Activated B cell treated with CpG ODN at 0.5 μM for 24 hours (primary cell): Measurements from ENCODE around the gene FAM83G. TPM values are rescaled to one million over a fixed set of nuclear protein-coding genes. Genes with fewer than 3 reads are reported as not detected.
"Not testable (repeated sequence)": the region's sequence is repeated elsewhere in the genome, so short reads cannot be mapped to it uniquely, and the experiment has no call there.

Source experiments
- ATAC-seq: fragments of 200-7000 bp; cut with Tn5 transposase; one replicate; pipeline ENCODE4 v1.10.0; 2021; ENCODE audit warnings: low read depth, mild to moderate bottlenecking, moderate library complexity
- CTCF ChIA-PET: fragments of 350-600 bp; sonication (Branson Sonifier 250); formaldehyde crosslinking; loops from one replicate; lab custom pipeline; 2021; ENCODE audit warnings: antibody characterized with exemption; lab: Charles Lee
- POLR2A ChIA-PET: fragments of 350-600 bp; sonication (Branson Sonifier 250); formaldehyde crosslinking; loops from one replicate; lab custom pipeline; 2021; ENCODE audit warnings: antibody characterized with exemption; lab: Charles Lee
- DNase-seq: peaks from one replicate; pipeline ENCODE4 v3.0.0; 2022
- H3K27ac Mint-ChIP-seq: one replicate; pipeline ENCODE4 v1.8.0; 2020; ENCODE audit warnings: mixed read lengths
- H3K27me3 Mint-ChIP-seq: one replicate; pipeline ENCODE4 v1.8.0; 2021; ENCODE audit warnings: mixed read lengths
- H3K36me3 Mint-ChIP-seq: one replicate; pipeline ENCODE4 v1.8.0; 2021; ENCODE audit warnings: low read depth, mixed read lengths
- H3K4me1 Mint-ChIP-seq: one replicate; pipeline ENCODE4 v1.8.0; 2021; ENCODE audit warnings: mixed read lengths
- H3K4me3 Mint-ChIP-seq: one replicate; pipeline ENCODE4 v1.8.0; 2020; ENCODE audit warnings: mild to moderate bottlenecking, mixed read lengths
- H3K9me3 Mint-ChIP-seq: one replicate; pipeline ENCODE4 v1.8.0; 2020; ENCODE audit warnings: mixed read lengths
- intact Hi-C: fragments of 100-400 bp; cut with micrococcal nuclease; formaldehyde crosslinking; loops from one replicate; pipeline ENCODE4 v1.15.1; 2024
- total RNA-seq: library from RNA; stranded (reverse); gene quantifications from 2 replicates; pipeline ENCODE4 v1.2.3, GENCODE V29; 2022

FAM83G gene
- total RNA-seq, 1 donor from 2014 or later = 13.9 TPM

GRCh38 chr17:19038007-19038406 lies 33.4 kb upstream of the FAM83G start:
- H3K27me3 Mint-ChIP-seq, H3K27ac Mint-ChIP-seq, H3K4me1 Mint-ChIP-seq, CTCF ChIA-PET, H3K36me3 Mint-ChIP-seq, DNase-seq, H3K4me3 Mint-ChIP-seq, POLR2A ChIA-PET, intact Hi-C loops, H3K9me3 Mint-ChIP-seq: not testable (repeated sequence)
- peak; percentile 7 for ATAC-seq

- H3K4me1 Mint-ChIP-seq, H3K4me3 Mint-ChIP-seq, POLR2A ChIA-PET, H3K27ac Mint-ChIP-seq, H3K9me3 Mint-ChIP-seq, H3K36me3 Mint-ChIP-seq, DNase-seq, intact Hi-C loops, CTCF ChIA-PET, ATAC-seq, H3K27me3 Mint-ChIP-seq: not testable (repeated sequence)
Observed at GRCh38 chr17:19037547-19037946, 33.0 kb upstream of the FAM83G start.

- H3K9me3 Mint-ChIP-seq, H3K27me3 Mint-ChIP-seq, H3K27ac Mint-ChIP-seq, H3K36me3 Mint-ChIP-seq, POLR2A ChIA-PET, DNase-seq, H3K4me1 Mint-ChIP-seq, H3K4me3 Mint-ChIP-seq, CTCF ChIA-PET, intact Hi-C loops: not testable (repeated sequence)
- ATAC-seq = peak; percentile 38
Observed at GRCh38 chr17:19036186-19036585, 31.6 kb upstream of the FAM83G start.

GRCh38 chr17:19032377-19032988 lies 27.9 kb upstream of the FAM83G start:
- intact Hi-C loops = not testable (repeated sequence)

GRCh38 chr17:19031729-19032128 lies 27.2 kb upstream of the FAM83G start:
- H3K27me3 Mint-ChIP-seq, H3K27ac Mint-ChIP-seq, POLR2A ChIA-PET, H3K36me3 Mint-ChIP-seq, intact Hi-C loops, H3K4me1 Mint-ChIP-seq, CTCF ChIA-PET, H3K4me3 Mint-ChIP-seq, H3K9me3 Mint-ChIP-seq: not testable (repeated sequence)
- ATAC-seq (peak; percentile 44), DNase-seq (peak; percentile 55)

More at GRCh38 chr17:19032377-19032988, 27.9 kb upstream of the FAM83G start:
- H3K27ac Mint-ChIP-seq, H3K36me3 Mint-ChIP-seq, POLR2A ChIA-PET, H3K9me3 Mint-ChIP-seq, H3K27me3 Mint-ChIP-seq, H3K4me3 Mint-ChIP-seq, H3K4me1 Mint-ChIP-seq, DNase-seq, CTCF ChIA-PET: not testable (repeated sequence)
- peak; percentile 78 for ATAC-seq

- H3K27ac Mint-ChIP-seq, intact Hi-C loops, DNase-seq, H3K4me1 Mint-ChIP-seq, H3K9me3 Mint-ChIP-seq, POLR2A ChIA-PET, H3K27me3 Mint-ChIP-seq, H3K36me3 Mint-ChIP-seq, CTCF ChIA-PET, H3K4me3 Mint-ChIP-seq, ATAC-seq: not testable (repeated sequence)
Observed at GRCh38 chr17:19030771-19031449, 26.3 kb upstream of the FAM83G start.

- H3K4me3 Mint-ChIP-seq, H3K27ac Mint-ChIP-seq, DNase-seq, POLR2A ChIA-PET, H3K27me3 Mint-ChIP-seq, ATAC-seq, H3K9me3 Mint-ChIP-seq, H3K36me3 Mint-ChIP-seq, H3K4me1 Mint-ChIP-seq, CTCF ChIA-PET, intact Hi-C loops: not testable (repeated sequence)
Observed at GRCh38 chr17:19029740-19030139, 25.2 kb upstream of the FAM83G start.

- POLR2A ChIA-PET, ATAC-seq: not testable (repeated sequence)
Observed at GRCh38 chr17:19028671-19029070, 24.1 kb upstream of the FAM83G start.

More at GRCh38 chr17:19028671-19029070, 24.1 kb upstream of the FAM83G start:
- H3K9me3 Mint-ChIP-seq, H3K27ac Mint-ChIP-seq, DNase-seq, H3K4me1 Mint-ChIP-seq, CTCF ChIA-PET, H3K4me3 Mint-ChIP-seq, intact Hi-C loops, H3K27me3 Mint-ChIP-seq: not testable (repeated sequence)
- H3K36me3 Mint-ChIP-seq = peaks cover 12% of the 10 kb centered on the region
